Testis (tissue), 3 donors: ENCODE measurements around the gene ITGA11. TPM values are rescaled to one million over a fixed set of nuclear protein-coding genes. Genes with fewer than 3 reads are reported as not detected.

Experiments used
- DNase-seq: peaks from one replicate; pipeline ENCODE4 v3.0.0-alpha.2; 2019
- H3K27ac ChIP-seq, 2 donors: fragments of 200-600 bp; sonication (generic); one replicate each; pipeline ENCODE4 v1.5.1; 2019
- H3K27me3 ChIP-seq: fragments of 200-600 bp; sonication (generic); one replicate; pipeline ENCODE4 v1.5.1; 2019
- H3K36me3 ChIP-seq: fragments of 200-600 bp; sonication (generic); one replicate; pipeline ENCODE4 v1.5.1; 2017; ENCODE audit warnings: low read depth; ENCODE audit errors: missing control alignments
- H3K4me1 ChIP-seq: fragments of 200-600 bp; sonication (generic); one replicate; pipeline ENCODE4 v1.5.1; 2019
- H3K4me3 ChIP-seq, 2 donors: fragments of 200-600 bp; sonication (generic); one replicate each; pipeline ENCODE4 v1.5.1; 2017 to 2019
- H3K9me3 ChIP-seq: fragments of 200-600 bp; sonication (generic); one replicate; pipeline ENCODE4 v1.5.1; 2017
- POLR2A ChIP-seq: fragments of 450-650 bp; IDR thresholded peaks from one replicate; pipeline ENCODE4 v1.6.1; 2017; ENCODE audit warnings: antibody characterized with exemption, mild to moderate bottlenecking, moderate library complexity
- WGBS, 2 donors: methylation state at CpG; one replicate each; pipeline ENCODE4 v1.1.5; 2018; 5-methylcytosine and 5-hydroxymethylcytosine counted together
- intact Hi-C: fragments of 100-400 bp; cut with DNase I; formaldehyde crosslinking; loops from one replicate; pipeline ENCODE4 v1.15.1; 2023; ENCODE audit warnings: low total_unique reads
- polyA plus RNA-seq: library from polyadenylated mRNA; stranded (reverse); fragments of 350-450 nt; fragmentation: Illumina TruSeq; extraction: RNeasy Lipid Tissue Mini Kit (QIAGEN cat#74804); gene quantifications from one replicate; pipeline ENCODE4 v1.2.3, GENCODE V29; 2014; ENCODE audit warnings: low read depth, low replicate concordance; ENCODE audit not compliant: insufficient read depth
- total RNA-seq, 2 donors: library from RNA; depleted of rRNA; stranded (reverse); fragments of >200 nt; gene quantifications; one replicate each; pipeline ENCODE4 v1.2.3, GENCODE V29; 2016
- TF ChIP-seq, protein P1 (sequence below), 3 experiments: fragments of 450-650 bp in 2 of 3; fragments of 200-600 bp in 1 of 3; sonication (generic) in 1 of 3; IDR thresholded peaks; one replicate each; pipeline ENCODE4 v1.5.1; 2016 to 2019; ENCODE audit warnings: antibody characterized with exemption in 3 of 3, mild to moderate bottlenecking in 2 of 3, moderate library complexity in 1 of 3

ITGA11 gene
- total and polyA plus RNA-seq, 3 donors from 2014 or later: 4.3 to 6.6 (median 5.6) TPM

DNA sequence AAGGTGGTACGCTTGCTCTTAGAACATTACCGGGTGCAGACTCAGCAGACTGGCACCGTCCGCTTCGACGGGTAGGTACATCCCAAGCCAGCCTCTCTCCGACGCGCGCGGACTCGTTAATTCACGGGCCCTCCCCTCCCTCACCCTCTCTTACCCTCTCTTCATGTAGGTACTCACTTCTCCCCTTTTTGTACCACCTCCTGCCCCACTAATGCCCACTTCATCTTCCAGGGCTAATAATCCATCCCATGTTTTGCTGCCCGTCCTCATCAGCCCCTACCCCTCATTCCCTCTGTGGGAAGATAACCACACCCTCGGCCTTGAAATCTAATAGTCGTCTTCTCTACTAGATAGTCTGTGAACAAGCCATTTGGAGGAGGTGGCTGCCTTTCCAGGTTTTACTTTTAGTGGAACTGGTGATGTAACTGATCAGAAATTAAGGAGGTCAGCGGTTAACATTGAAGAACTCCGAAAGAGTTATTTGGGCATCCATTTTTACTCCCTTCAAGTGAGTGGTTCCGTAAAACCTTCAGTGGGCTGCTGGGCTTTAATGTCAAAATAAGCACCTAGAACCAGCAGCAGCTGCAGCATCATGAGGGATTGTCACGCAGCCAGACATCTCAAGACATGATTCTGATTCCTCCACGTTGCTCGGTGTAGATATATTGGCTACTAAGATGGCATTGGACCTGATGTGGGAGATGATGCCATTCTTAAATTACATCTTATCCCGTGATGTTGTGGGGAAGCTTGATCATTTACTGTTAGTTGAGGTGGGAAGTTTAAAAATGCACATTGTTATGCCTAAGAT lies 153.2 kb downstream of the ITGA11 start:
- intact Hi-C loops: no loop called here
- H3K9me3 ChIP-seq: no peaks in the 10 kb centered on the region
- peak overlapping the region; percentile 99 to 100 for H3K27ac ChIP-seq
- H3K27me3 ChIP-seq: no peaks in the 10 kb centered on the region
- 1 to 2% methylated on average over 23 of the region's 23 CpGs for WGBS, 2 donors
- TF ChIP-seq POLR2A: no peak
- TF ChIP-seq, protein P1, sequence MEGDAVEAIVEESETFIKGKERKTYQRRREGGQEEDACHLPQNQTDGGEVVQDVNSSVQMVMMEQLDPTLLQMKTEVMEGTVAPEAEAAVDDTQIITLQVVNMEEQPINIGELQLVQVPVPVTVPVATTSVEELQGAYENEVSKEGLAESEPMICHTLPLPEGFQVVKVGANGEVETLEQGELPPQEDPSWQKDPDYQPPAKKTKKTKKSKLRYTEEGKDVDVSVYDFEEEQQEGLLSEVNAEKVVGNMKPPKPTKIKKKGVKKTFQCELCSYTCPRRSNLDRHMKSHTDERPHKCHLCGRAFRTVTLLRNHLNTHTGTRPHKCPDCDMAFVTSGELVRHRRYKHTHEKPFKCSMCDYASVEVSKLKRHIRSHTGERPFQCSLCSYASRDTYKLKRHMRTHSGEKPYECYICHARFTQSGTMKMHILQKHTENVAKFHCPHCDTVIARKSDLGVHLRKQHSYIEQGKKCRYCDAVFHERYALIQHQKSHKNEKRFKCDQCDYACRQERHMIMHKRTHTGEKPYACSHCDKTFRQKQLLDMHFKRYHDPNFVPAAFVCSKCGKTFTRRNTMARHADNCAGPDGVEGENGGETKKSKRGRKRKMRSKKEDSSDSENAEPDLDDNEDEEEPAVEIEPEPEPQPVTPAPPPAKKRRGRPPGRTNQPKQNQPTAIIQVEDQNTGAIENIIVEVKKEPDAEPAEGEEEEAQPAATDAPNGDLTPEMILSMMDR (IDR thresholded peaks at IDR 0.05): no peak
- H3K4me1 ChIP-seq: peaks cover 38% of the 10 kb centered on the region
- DNase-seq: peak; percentile 62
- H3K4me3 ChIP-seq: peak overlapping the region; percentile 78 to 91
- H3K36me3 ChIP-seq: no peaks in the 10 kb centered on the region

DNA sequence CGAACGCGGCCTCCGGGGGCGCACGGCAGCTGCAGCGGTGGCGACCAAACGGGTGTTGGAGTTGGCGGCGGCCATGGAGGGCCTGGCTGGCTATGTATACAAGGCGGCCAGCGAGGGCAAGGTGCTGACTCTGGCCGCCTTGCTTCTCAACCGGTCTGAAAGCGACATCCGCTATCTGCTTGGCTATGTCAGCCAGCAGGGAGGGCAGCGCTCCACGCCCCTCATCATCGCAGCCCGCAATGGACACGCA lies 153.7 kb downstream of the ITGA11 start:
- 0% methylated on average over 5 to 10 of the region's 22 CpGs for WGBS, 2 donors
- TF ChIP-seq, protein P1 (IDR thresholded peaks at IDR 0.05): no peak
- no peak for TF ChIP-seq POLR2A
- Histone ChIP-seq H3K4me3 (peak overlapping the region; percentile 78 to 91), H3K27ac (peak overlapping the region; percentile 99 to 100), H3K27me3 (no peaks in the 10 kb centered on the region), H3K36me3 (no peaks in the 10 kb centered on the region), H3K4me1 (peaks cover 38% of the 10 kb centered on the region), H3K9me3 (no peaks in the 10 kb centered on the region)
- intact Hi-C loops: no loop called here
- no peak for DNase-seq

DNA sequence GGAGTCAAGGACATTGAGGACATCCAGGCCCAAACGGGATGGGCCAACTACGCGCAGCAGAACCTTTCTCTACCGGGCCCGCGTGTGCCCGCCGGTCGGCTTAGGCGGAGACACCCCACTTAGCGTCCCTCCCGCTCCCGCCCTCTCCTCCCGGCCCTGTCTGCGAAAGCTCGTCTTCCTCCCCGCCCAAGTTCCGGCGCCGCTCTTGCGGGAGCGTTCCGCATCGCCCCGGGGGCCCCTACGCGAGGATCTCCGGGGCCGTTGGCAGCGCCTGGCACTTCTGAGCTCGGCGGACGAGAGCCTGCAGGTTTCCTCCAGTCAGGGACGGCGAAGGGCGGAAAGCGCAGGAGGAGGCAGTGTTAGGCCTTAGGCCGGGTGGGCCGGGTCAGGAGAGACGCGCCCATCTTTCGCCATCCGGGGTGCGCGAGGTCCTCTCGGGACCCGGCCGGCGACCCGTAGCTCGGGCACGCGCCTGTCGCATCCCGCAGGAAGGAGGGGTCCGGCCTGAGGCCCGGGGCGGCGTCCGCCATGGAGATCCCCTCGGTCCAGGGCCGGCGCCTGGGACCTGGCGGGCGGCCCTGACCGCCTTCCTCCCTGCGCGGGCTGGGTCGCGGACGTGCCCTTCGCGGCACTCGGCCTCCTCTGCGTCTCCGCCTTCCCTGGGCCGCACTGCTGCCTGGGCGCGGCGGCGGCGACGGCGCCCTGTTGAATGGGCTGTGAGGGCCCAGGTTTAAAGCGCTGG lies 154.2 kb downstream of the ITGA11 start, which contains the start of gene FEM1B:
Gene FEM1B (plus strand): TSS at position 143 of the 742 bp plus-strand sequence. CDS start 673 bp downstream, outside the sequence.
- no peaks in the 10 kb centered on the region for H3K27me3 ChIP-seq
- H3K4me3 ChIP-seq: peak within 1 kb of the TSS; percentile 78 to 91
- intact Hi-C loops: no loop called here
- TF ChIP-seq POLR2A: peak; percentile 8
- TF ChIP-seq, protein P1 (IDR thresholded peaks at IDR 0.05): peak in 1 of 3 experiments; percentile 15
- no peaks in the 10 kb centered on the region for H3K36me3 ChIP-seq
- peaks cover 38% of the 10 kb centered on the region for H3K4me1 ChIP-seq
- peak within 1 kb of the TSS; percentile 99 to 100 for H3K27ac ChIP-seq
- 0 to 2% methylated on average over 30 to 60 of the region's 85 CpGs for WGBS, 2 donors
- DNase-seq: peak; percentile 91
- H3K9me3 ChIP-seq: no peaks in the 10 kb centered on the region

DNA sequence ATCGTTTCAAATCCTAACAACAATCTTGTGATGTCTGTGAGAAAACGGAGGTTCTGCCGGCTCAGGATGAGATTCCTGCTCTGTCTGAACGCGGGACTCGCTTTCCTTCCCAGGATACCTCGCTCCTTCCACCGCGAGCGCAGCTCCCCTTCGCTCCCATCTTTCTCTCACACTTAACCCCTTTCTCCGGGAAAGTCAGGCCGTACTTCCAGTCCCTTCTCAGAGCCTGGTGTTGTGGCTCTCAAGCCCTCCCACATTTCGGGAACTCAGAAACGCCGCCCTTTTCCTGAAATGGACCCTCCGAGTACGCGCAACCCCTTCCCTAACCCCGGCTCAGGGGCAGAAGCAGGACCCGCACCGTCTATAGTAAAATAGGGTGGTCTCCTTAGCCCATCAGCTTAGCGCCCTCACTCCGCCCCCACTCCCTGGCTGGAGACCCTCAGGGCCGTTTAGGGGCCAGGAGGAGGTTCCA lies 154.8 kb downstream of the ITGA11 start:
- peak overlapping the region; percentile 78 to 91 for H3K4me3 ChIP-seq
- 0% methylated on average over 23 to 25 of the region's 25 CpGs for WGBS, 2 donors
- TF ChIP-seq, protein P1 (IDR thresholded peaks at IDR 0.05): no peak
- no peak for TF ChIP-seq POLR2A
- H3K4me1 ChIP-seq: peaks cover 35% of the 10 kb centered on the region
- H3K36me3 ChIP-seq: no peaks in the 10 kb centered on the region
- H3K27ac ChIP-seq: peak overlapping the region; percentile 99 to 100
- no peaks in the 10 kb centered on the region for H3K27me3 ChIP-seq
- H3K9me3 ChIP-seq: no peaks in the 10 kb centered on the region
- intact Hi-C loops: no loop called here
- DNase-seq: peak; percentile 63
